IMR-90 (cell line): ENCODE measurements around the gene PCSK1N. TPM values are rescaled to one million over a fixed set of nuclear protein-coding genes. Genes with fewer than 3 reads are reported as not detected.

Experiments
- CTCF ChIP-seq: conservative IDR thresholded peaks from 2 replicates; pipeline ENCODE4 v1.5.1; 2012; ENCODE audit warnings: mild to moderate bottlenecking, low read depth, low read length, improper control_type of control experiment
- MAFK ChIP-seq: IDR thresholded peaks from 2 replicates; pipeline ENCODE4 v1.6.1; 2012; ENCODE audit warnings: low read depth, low read length, improper control_type of control experiment
- USF2 ChIP-seq: fragments of 150-350 bp; IDR thresholded peaks from 2 replicates; pipeline ENCODE4 v1.6.1; 2017; ENCODE audit warnings: mild to moderate bottlenecking, antibody characterized with exemption, low read length, low read depth
- polyA plus RNA-seq, 3 experiments: library from polyadenylated mRNA; depleted of rRNA; stranded (reverse); fragments of >200 nt; gene quantifications; 2 replicates each; pipeline ENCODE4 v1.2.3, GENCODE V29; 2012; ENCODE audit warnings: low replicate concordance in 1 of 3
- total RNA-seq: library from RNA; depleted of rRNA; stranded (reverse); fragments of >200 nt; gene quantifications from 2 replicates; pipeline ENCODE4 v1.2.3, GENCODE V29; 2012

The PCSK1N gene
- total and polyA plus RNA-seq, 2 of the 4 experiments (the other 2 are of a cell fraction) = 0.12 TPM; not detected in 1

GRCh38 chrX:48798318-48798717, 37.1 kb downstream of the PCSK1N start (continued):
- TF ChIP-seq CTCF (no peak), MAFK (no peak), USF2 (no peak)
